Globus pallidus (tissue), 1 donor: ENCODE results near the gene GRIK4.

Experiments
- DNase-seq: peaks from one replicate; pipeline ENCODE4 v3.0.0-alpha.2; 2015; ENCODE audit warnings: low spot score

GRIK4 gene

DNA sequence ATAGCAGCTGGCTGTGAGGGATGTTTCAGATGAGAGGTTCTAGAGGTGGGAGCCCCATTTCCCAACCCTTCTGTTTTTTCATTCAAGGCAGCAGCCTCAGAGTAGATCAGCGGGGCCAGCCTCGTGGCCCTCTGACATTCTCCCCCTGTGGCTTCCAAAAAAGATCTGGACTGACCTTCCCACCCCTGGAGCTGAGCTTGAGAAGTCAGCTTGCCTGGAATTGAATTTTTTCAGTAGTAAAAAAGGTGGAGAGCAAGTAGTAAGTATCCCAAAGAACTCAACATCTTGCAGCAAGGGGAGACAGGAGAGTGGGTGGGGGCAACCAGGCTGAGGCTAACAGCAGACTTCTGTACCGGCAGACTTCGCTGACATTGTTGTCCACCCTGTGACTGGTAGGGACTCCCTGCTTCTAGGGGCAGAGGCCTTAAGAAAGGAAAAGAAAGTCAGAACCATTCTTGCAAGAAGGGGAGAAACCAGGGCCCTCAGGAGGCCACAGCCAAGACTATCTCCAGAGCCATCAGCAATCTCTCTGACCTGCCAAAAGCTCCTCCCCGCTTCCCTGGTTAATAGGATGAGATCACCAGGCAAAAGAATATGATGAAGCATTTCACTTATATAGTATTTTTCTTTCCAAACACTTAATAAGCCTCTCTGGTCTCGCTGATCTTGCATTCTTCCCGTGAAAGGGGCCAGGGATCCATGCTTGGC lies 2.0 kb upstream of the GRIK4 start:
- DNase-seq: no peak

DNA sequence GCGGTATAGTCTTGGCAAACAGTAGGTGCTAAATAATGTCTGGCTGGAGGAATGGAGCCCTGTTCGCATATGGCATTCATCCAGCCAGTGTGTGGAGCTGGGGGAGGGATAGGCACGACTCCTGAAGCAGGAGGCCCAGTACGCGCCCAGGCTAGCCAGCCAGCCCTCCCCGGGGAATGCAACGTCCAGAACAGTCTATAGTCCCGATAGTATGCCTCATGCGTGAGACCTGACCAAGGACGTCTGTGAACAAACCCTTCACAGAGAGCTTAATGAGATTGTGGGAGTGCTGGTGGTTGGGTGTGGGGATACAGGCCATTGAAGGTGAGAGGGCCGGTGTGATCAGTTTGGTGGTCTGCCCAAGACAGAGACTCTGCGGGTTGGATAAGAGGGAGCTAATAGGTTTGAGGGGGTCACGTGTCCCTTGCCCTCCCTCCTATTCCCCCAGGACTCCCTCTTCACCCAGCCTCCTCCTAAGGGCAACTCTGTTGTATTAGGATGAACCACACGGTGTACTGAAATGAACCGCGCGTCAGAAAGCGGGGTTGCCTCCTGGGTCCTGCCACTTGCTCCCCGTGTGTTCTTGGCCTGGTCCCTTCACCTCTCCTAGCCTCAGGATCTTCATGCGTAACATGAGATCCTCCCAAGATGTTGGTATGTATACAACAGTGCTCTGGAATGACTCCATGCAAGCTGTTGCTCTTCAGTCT lies 987 bp upstream of the GRIK4 start:
- DNase-seq: no peak

DNA sequence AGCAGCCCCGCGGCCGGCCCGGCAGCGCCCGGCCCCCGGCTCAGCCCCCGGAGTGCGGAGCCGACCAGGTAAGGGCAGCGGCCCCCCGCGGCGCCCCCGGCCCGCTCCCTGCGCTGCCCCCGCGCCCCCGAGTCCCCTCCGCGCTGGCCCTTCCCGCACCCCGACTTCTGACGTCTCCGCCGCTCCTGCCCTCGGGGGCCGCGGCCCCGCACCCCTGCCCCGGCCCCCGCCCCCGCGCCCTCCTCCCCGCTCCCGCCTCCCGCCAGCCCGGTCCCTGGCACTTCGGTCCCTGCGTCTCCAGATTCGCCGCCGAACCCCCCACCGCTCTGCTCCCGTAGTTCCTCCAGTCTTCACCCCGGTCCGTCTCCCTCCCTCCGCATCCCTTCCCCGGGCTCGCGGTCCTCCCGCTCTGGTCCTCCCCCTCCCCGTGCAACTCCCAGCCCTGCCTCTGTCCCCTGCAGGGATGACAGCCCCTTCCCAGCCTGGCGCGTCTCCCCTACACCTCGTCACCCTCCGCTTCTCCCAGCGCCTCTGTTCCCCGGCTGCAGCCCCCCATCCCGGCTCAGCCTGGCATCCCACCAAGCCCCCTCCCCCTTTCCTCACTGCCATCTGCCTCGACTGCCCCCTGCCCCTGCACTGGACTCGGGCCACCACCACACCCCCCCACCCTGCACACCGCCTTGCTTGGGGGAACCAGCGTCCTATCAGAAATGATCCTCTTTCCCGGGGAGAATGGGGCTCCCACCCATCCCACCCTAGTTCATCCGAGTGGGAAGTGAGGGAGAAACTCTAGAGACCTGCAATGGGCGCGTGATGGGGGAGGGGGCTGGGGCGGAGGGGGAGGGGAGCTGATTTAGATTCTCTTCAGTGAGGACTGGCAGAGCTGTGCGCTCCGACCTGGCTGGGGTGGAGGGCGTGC lies 531 bp downstream of the GRIK4 start:
- no peak for DNase-seq

DNA sequence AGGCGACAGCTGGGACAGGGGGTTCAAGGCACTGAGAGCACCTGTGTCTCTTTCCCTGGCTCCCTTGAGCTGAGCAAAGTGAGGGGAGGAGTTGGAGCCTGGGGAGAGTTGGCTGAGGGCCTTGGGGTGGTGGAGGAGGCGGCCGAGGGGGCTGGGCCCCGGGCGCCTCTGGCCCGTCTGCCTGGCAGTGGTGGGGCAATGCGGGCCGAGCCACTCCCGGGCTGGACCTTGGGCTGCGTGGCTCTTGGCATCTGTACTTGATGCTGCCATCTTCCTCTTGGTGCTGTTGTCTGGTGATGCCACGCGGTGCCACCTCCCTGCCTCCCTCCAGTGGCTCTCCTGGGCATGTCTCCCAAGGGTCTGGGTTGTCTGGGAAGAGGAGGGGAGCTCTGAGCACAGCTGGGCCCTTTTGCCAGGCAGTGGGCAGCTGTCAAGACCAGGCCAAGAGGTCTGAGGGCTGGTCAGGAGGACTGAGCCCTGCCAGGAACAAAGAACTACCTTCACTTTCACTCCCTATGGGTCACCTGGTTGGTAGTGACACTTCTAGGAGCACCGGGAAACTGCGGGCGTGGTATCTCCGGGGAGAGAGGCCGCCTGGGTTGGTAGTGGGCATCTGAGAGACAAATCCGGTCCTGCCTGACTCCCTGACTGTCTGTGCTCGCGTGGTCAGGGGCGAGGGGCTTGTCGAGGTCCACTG lies 1.3 kb downstream of the GRIK4 start:
- peak; percentile 65 for DNase-seq

DNA sequence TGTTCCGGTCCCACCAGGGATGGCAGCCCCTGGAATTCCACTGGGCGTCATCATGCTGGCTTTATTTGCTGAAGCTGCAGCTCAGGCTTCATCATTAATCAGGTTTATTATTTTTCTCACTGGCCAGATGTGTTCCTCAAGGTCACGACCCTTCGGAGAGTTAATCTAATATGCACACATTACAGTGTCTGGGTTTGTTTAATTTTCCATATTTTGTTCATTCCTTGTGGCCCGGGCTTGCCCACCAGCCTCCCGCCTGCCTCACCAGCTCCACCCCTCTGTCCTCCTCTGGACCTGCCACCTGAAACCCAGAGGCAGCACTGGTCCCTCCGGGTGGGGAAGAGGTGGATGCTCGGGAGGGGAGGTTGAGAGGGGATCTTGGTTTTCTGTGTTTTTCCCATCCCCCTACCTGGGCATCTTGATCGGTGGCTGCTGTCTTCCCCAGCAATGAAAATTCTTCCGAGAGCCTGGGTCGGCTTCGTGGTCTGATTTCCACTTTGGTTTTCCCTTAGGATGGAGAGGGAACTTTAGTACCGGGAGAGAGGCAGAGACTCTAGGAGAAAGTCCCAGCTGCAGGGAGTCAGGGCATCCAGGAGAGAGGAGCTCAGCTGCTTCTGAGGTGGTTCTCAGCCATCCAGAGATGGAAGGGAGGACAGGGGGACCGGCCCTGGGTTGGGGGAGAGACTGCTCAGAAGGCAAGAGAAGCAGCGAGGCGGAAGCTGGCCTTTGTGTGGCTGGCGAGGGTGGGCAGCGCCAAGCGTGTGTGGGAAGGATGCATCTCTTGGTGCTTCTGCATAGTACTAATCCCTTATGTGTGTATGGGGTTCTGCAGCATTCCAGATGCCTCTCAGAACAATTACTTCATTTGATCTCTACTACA lies 2.1 kb downstream of the GRIK4 start:
- no peak for DNase-seq

DNA sequence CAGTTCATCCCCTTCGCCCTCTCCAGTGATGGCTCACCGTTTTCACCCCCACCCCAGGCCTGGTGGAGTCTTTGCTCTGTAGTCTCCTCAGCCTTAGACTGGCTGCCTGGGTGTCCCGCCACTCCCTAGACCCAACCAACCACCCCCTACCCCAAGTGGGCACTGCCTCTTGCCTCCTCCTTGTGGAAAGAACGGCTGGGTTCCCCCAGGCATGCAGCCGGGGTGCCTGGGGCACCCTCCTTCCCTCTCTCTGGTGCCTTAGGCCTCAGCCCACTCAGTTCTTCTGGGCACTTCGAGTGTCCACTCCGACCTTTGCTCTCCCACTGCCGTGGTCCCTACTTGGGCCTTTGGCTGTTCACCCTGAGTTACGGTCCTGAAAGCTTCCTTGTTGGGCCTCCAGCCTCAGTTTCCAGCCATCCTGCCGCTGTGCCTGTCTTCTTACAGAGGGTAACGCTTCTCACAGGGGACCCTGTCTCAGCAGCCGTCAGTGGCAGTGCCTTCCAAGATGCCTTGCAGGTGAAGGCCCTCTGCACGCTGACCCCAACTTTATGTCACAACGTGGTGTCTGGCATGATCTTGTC lies 3.1 kb downstream of the GRIK4 start:
- no peak for DNase-seq

DNA sequence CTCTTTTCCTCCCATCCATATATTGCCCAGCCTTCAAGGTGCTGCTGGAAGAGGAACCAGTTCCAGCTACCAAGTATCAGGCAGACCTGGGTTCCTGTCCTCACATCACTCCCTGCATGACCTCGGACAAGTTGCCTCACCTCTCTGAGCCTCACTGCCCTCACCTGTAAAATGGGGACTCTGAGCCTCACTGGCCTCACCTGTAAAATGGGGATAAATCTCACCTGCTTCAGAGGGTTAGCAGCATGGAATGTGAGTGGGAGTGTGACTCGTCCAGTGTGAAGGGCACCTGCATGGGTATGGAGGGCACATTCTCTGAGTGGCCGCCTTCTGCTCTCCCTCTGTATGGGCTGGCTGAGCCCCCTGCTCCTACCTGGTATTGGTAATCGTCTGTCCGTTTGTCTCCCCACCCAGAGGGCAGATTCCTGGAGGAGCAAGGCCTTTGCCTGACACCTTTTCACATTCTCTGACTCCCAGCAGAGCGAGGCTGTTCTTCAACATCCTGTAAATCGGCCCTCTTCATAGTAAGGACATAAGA lies 3.7 kb downstream of the GRIK4 start:
- no peak for DNase-seq

DNA sequence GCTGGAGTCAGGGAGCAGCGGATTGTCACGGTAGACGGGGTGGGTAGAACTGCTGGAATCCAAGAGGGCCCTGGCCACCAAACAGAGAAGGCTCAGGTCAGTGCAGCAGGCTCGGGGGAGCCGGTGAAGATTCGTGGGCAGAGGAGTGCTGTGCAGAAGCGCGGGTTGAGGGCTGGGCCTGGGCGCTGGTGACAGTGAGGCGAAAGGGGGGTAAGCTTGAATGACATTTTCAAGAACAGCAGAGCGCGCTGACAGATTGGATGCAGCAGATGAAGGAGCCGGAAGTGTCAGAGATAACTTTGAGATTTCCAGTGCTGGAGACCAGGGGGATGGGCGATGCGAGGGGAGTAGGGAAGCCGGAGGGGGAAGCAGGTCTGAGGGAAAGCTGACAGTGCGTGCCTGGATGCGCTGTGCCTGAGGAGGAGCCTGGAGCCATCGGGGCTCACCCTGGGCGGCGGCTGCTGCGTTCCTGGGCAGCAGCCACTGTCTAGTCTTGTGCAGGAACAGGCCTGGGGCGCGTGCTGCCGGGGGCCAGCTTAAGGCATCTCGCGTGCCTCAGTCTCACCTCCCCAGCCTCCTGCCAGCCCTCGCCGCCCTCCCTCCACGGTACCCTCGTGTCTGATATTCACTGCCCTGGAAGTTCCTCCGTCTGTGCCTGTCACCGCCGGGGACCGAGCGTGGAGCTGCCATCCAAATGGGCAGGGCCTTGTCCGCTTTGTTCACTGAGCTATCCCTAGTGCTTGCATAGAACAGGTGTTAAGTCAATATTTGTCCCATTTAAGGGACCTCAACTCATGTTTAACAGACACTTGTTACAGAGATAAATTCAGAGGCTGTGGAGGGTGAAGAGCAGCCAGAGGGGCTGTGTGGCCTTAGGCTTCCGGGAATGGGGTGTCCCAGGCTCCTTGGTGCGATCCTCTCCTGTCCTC lies 5.2 kb downstream of the GRIK4 start:
- DNase-seq: no peak

DNA sequence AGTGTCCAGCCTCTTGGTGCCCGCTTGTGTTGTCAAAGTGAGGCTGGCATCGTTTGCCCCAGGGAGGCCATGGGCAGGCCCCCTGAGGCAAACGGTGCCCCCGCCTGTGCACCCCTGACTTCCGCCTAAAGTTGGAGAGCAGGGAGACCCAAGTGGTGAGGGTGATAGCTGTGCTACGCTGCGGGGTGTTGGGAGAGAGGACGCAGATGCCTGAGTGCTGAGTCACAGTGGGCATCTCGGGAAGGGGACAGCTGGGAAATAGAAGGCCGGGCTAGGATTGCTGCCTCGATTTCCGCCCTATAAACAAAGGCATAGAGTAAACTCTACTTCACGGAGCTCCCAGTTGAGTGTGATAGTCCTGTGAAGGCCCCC lies 5.8 kb downstream of the GRIK4 start:
- no peak for DNase-seq

DNA sequence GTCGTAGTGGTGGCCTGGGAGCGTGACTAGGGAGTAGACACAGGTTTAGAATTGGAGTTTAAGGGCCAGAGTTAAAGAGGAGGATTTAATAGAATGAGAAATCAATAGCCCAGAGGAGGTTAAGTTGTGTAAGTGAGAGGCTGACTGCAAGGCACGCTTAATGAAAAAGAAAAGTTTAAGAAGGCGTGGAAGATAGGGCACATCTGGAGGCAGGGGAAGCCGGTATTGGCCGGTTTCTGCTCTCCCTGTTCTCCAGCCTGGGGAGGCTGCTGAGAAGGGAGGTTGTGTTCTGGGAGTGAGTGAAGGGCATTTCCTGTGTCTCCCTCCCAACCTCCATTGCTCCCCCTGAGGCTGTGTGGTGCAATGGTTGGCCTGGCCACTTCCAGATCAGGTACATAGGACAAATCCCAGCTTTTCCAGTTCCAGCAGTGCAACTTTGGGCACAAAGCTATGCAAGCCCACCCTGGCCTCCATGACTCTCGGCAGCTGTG lies 6.3 kb downstream of the GRIK4 start:
- no peak for DNase-seq

DNA sequence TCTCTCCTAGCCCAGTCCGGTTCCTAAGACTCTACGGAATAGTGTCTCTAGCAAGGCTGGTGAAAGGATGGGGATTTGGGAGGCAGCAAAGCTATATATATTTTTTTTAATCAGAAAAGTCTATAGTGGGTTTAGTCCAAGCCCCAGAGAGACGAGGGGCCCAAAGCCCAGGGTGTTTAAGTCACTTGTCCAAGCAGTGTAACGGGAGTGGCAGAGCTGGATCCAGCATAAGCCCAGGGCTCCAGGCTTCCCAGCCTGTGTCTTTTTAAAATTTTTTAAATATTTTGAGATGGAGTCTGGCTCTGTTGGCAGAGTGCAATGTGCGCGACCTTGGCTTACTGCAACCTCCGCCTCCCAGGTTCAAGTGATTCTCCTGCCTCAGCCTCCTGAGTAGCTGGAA lies 6.8 kb downstream of the GRIK4 start:
- no peak for DNase-seq

DNA sequence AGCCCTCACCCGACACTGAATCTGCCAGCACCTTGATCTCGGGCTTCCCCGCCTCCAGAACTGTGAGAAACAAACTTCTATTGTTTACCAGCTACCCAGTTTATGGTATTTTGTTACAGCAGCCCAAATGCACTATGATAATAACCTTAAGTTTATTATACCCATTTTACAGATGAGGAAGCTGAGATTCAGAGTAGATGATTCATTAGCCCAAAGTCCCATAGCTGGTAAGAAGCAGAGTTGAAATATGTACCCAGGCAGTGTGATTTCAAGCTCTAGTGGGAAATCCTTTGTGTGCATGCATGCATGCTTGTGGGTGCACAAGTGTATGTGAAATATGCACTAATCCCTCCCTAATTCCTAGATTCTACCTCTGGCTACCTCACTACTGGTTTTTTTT lies 7.9 kb downstream of the GRIK4 start:
- no peak for DNase-seq

DNA sequence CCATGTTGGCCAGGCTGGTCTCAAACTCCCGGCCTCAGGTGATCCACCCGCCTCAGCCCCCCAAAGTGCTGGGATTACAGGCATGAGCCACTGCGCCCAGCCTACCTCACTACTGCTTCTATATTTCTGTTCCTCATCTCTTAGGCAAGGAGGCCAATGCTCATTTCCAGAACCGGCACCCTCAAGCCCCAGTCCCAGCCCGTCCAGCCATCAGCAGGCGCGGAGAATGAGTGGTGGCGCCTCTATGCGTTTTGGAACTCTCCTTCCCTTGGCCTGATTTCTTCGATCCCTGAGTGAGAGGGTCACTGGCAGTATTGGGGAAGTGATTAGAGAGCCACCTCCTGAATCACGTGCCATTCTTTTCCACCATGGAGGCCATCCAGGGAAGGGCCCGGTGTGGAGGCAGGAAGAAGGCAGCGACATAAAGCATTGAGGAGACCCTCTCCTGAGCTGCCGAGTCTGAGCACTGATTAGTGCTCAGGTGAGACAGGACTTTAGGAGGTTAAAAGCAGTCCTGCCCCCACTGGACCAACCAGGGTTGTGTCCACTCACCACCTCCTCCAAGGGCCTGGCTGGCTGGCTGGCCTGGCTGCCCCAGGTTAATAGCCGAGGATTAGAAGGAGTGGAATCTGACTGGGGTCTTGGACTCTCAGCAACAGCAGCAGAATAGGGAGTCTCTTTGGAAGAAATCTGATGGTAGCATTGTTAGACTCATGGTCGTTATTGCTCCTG lies 8.7 kb downstream of the GRIK4 start:
- DNase-seq: no peak

DNA sequence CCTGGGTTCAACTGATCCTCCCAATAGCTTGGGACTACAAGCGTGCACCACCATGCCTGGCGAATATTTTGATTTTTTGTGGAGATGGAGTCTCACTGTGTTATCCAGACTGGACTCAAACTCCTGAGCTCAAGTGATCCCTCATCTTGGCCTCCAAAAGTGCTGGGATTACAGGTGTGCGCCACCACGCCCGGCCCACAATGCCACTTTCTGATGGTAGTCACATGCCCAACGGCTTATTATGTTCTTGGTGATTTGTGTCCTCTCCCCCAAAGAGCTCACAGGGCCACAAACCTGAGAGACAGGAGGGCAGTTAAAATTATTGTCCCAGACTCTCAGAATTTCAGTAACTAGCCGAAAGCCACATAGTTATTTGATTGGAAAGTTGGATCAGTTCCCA lies 9.6 kb downstream of the GRIK4 start:
- DNase-seq: no peak

DNA sequence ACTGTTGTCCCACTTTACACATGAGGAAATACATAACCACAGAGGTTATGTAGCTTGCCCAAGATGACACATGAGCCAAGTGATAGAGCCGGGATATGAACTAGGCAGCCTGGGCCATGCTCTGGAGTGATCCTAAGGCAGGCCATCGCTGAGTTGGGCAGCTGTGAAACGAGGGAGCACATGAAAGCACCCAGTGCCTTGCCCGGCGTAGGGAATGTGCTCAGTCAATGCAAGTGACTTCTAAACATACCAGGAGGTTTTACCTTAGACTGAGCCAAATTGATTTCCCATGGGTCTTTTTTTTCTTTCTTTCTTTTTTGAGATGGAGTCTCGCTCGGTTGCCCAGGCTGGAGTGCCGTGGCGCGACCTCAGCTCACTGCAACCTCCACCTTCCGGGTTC lies 10.5 kb downstream of the GRIK4 start:
- DNase-seq: no peak

DNA sequence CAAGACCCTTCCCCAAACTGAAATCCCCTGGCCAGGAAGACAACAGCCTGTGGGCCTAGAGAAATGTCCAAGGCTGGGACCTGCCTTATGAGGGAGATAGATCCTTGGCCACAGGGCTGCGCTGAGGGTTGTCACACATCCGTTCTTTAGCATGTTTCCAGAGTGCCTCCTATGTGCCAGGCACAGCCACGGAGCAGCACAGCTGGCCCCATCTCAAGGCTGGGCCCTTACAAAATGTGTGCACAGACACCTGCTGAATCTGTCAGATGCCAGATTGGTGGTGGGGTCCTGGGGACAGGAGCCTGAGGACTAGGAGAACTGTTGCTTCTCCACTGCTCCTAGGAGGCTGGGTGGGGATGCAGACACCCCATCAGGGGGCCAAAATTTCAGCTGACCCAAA lies 11.2 kb downstream of the GRIK4 start:
- DNase-seq: no peak

DNA sequence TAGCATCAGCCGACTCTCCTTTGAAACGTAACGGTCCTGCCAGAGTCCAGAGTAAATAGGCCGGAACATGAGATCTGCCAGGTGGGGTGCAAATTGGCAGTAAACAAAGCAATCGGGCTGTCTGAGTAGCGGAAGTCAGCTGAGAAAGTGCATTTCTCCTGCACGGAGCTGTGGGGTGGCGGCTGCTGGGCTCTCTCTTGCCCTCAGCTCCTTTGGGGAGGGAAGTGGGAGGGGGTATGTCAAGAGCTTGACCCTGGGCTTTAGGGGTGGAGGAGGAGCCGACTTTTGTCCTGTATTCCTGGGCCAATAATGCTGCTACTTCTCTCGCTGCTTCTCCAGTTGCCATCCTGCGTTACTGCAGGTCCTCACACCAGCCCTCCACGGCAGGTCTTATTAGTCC lies 11.6 kb downstream of the GRIK4 start:
- DNase-seq: no peak

DNA sequence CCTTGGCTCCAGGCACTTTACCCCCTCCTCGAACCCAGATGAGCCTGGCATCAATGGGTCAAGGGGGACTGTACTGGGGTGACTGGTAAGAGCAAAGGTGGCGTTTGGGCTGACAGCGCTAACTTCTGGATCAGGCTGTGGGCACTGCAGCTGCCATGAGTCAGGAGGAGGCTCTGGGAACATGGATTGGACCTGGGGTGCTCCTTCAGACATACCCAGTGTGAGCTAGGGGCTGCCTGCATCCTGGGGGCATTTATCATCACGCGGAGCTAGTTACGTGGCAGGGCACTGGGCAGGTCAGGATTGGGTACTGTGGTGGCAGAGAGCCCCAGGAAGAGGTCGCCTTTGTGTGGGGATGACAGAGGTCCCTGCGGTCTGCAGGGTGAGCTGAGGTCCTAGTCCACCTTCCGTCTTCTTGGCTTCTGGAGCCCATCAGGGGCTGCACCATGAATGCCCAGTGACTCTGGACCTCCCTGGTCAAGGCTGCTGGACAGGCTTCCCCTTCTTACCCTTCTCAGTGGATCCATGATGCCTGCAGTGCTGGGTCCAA lies 13.1 kb downstream of the GRIK4 start:
- DNase-seq: no peak
